ENCODE results near the gene BCOR.

BCOR gene

DNA sequence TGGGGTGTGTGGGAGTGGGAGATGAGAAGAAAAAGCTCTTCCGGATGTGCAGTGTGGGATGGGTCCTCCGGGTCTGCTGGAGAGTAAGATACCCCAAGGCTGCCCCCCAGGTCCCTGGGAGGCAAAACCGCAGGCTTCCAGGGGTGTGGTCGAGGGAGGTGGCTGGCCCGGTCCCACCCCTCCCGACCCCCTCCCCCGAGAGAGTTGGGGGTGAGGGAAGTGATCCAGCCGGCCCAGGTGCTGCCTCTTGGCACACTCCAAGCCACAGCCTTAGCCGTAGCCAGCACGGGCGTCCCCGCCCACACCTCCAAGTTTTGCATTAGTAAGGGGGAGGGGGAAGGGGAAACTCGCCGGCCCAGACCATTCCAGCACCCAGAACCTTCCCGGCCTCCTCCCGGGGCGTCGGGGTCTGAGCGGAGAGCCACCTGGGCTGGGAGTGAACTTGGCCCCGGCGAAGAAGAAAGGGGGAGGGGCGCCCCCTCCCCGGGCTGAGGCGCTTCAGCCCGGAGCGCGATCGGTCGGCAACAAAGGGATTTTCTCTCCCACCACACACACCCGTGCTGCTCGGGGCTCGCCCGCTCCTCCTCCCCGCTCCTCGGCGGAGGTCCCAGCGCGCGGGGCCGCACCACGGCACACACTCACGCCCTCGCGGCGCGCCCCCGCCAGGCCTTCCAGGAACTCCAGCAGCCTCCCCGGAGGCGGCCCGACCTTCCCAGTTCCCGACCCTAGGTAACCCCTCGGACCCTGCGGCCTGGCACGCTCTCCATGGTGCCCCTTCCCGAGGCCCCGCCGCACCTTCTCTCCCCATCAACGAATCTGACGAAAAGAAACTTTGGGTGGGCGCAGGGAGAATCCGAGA is 14.4 kb downstream of the BCOR start:
- DNase-seq, result no peak

DNA sequence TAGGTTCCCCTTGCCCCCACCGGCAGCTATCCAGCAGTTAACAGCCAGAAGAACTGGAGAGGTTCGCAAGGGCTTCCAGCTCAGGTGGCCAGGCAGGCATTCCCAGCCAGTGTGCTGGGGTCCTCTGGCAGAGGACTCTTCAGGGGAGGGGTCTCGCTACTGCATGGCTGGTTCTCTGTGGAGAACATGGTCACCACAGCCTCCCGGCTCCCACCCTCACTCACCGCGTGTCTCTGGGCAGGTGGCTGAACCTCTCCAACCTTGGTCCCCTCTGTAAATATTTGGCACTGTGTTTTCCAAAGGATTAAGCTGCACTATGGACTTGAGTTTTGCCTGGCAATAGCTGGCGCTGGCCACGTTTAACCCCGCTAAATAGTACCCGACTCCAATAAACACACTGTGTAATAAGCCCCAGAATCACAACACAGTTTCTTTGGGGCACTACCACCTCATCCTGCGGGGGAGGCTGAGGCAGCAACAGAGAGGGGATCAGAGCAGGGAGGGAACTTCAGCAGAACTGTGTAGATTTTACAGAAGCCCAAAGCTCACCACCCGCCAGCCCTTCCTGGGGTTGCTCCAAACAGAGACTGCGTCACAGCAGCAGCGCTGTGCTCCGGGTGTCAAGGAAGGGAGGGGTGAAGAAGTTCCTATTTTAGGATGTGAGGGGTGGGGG is 15.2 kb downstream of the BCOR start:
- DNase-seq, result no peak

DNA sequence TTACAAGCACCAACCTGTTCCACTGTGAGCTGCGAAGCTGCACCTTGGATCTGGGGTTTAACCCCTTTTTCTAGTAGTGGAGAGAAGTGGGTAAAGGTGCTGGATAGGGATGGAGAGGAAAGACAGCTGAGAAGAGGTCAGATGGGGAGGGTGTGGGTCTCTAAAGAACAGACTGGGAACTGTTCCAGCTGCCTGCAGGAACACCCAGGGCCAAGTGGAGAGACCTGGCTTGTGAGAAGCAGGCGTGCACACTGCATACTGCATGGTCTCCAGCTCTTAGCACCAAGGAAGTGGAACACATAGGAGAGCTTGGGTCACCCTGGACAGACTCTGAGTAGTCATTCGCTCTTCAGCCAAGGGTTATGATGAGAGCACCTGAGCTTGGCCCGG is 16.1 kb downstream of the BCOR start:
- no peak for DNase-seq

DNA sequence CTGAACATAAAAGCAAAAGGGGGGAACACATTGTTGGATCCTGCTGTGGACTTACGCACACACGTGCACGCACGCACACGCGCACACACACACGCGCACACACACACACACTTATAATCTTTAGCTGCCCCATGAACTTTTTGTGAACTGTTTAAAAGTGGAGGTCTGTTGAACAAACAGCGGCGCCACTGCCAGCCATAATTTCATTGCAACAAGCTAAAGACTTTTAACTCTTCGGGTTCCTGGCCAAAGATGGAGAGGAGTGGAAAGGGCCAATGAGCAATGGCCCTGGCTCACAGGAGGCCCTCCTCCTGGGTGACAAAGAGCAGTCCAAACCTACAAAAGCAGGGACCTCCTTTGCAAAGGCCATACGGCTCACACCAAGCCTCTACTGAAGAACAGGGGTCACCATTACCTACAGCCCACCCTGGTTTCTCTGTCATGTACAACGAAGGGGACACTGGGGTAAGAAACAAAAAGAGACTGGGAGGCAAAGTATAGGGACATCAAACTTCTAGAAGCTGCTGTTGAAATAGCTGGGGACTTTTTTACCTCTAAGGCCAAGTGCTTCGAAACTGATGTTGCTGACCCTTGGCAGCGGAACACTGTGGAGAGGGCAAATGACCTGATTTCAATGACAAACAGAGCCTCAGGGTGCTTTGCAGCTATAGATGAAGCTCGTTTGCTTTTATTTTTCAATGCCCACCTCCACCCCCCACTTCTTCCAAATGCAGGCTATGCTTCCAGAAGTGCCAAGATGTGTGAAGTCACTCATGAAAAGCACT is 16.7 kb downstream of the BCOR start:
- DNase-seq, result no peak

DNA sequence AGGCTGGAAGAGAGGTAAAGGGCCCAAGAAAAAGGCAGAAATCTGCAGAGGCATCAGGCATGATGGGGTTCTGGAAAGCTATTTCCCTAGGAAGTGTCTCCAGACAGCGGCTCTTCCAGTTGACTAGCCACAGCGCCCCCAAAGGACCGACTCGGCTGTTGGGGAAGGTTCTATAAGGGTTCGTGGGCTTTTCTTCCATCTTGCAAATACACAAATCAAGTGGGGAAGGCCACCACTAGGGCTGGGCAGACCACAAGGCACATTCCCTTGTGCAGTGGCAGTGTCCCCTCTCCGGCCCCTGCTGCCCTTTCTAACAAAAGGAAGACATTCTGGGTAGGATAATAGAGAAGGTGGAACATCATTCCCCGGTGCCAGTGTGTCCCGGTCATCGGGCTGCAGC is 18.2 kb downstream of the BCOR start:
- no peak for DNase-seq

DNA sequence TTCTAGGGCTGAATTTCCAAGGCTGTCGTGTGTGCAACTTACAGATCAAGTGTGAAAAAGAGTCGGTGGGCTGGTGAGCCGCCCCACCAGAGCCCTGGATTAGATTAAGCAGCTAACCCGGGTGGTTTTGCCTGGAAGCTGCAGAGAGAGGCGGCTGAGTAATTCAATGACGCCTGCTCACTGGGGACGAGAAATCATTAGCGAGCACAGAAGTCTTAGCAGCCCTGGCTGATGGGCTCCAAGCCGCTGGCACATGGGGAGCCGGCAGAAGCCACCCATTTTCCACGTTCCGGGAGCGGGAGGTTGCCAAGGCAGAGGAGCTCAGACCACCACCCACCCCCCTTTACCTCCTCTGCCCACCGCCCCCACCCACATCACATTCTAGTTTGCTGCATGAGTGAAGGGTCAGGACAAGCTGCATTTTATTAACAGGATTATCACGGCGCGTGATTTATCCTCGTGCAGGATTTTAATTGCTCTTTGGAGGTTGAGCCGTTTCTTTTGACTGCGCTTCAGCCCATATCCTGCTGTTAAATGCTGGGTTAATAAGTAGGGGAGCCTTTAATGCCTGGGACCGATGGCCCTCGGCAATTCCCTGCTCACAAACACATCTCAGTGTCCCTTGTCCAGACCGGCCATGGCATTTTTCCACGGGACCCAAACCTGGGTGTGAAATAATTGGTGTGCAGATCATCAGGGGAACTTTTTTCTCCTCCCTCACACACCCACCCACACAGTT is 19.1 kb downstream of the BCOR start:
- no peak for DNase-seq

DNA sequence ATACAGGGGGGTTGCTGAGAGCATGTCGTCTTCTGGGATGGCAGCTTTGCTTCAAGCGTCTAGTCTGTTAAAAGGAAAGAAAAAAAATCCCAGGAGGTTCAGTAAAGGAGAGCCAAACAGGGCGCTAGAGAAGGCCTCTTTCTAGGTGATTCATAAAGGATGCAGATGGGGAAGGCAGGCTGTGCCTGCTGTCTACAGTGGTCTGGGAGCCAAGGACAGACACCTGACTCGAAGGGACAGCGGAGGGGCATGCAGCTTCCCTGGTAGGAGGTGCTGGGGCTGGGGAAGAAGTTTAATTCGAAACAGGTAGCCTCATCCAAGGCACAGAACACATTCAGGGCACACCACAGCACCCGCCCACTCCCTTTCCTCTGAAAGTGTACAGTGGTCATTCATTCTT is 19.9 kb downstream of the BCOR start:
- DNase-seq, result no peak

DNA sequence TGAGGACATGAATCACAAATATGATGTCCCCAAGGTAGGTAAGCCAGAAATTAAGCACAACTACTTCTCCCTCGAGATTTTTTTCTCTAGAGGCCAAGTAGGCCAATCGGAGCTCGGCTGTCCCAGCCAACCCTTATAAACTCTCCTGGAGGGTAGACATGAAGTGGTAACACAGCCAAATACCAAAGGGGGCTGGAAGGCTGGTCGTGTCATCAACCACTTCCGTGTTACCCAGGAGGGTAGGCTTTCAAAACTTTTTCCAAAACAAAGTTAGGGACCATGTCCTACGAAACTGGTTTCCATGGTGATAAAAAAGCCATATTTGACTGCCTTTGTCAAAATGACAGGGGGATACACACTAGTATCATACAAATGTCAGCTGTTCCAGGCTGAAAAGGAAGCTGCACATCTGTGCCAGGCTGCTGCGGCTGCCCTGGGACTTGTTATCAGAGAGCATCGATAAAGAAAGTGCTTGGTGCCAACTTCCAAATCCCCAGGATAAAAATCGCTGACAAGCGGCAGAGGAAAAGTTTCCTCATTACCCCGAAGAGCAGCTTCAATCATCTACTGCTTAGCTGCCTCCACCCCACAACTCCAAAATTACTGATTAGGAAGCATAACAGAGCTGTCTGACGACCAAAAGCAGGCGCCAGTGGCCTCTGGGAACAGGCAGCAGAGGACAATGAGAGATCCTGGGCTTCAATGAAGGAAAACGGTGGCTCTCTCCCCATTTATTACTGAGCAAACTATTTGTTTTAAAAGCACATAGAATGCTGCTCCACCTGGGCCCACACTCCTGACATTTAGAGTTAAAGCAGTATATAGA is 20.8 kb downstream of the BCOR start:
- DNase-seq, result no peak

DNA sequence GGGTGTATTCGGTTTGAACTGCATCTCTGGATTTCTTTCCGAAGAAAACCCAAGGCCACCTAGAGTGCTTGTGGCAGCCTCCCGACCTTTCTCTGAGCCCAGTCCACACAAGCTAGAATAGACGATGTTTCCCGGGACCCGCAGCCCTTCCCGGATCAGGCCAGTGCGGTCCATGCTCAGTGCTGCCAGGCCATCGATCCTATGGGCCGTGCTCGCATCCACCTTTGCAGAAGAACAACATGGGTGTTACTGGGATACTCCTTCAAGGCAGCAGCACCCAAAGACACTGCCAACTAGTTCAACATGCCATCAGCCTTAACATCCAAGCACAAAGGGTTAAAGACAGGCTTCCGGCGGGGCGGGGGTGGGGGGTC is 22.8 kb downstream of the BCOR start:
- no peak for DNase-seq

DNA sequence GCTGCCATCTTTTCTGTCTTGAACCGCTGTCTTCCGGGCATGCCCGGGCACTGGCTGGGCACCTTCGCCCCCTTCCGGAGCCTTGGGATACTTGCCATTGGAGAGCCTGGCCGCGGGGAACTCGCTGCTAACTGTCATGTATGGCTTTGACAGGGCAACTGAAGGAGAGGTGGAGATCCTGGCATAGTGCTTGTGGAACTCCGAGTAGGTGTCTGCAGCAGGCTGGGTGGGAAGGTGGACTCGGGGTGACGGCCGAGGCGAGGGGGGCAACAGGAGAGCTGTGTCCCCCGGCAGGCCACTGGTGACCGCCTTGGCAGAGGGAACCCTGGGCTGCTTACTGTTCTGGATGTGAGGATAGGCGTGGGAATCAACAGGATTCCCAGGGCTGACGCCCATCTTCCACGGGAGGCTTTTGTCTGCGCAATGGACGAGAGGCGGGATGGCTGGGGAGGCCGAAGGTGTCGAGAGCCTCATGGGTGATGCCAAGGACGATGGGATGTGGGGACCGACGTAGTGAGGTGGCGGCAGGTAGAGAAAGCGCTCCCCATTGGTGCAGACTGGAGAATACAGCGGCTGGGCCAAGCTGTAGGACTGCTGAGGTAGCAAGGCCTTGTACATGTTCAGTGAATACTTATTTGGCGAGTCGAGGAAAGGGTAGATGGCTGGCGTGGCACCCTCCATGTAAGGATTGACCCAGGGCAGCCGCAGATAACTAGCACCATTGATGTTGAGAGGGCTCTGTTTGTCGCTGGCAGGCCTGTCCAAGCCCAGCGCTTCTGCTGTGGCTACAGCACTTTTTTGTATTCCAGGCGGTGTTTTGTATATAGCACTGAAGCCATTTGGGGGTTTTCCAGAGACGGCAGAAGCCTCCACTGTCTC is 23.4 kb downstream of the BCOR start:
- DNase-seq, result no peak

DNA sequence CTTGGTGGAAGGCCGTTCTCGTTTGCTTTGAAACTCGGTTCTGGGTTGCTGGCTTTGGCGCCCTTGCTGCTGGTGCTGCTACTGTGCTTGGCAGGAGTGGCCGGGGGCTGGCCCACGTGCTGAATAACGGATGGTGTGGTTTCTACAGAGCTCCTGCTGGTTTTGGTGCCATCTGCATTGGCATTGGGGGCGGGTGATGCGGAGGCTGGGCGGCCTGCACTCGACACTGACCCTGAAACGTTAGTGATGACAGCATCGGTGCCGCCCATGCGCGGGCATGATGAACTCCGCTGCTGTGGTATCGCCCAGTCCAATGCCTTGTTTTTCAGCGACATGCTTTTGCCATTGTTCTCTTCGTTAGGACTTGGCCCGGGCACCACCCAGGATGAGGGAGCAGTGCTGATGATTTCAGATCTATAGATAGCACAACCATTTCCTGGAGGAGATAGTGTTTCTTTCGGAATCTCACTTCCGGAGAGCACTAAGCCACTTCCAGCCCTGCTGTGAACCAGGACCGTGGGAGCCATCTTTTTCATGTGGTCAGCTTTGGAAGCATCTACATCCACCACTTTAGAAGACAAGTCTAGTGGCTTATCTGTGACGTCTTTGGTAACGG is 24.2 kb downstream of the BCOR start:
- no peak for DNase-seq

DNA sequence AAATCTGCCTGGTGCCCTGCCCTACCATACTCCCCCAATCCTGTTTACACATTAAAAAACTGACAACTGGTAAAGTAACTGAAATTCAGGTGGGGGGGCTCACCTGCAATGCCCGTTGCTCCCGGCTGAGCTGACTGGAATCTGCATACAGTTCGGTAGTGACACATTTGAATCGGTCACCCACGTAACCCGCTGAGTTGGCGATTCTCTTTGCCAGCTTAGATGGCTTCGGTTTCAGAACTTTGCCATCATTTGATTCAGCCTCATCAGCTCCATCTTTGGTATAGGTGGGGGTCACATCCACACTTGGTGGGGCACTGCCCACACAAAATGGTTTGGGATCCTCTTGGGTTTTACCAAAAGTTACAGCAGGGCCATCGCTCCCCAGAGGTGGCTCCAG is 25.5 kb downstream of the BCOR start:
- no peak for DNase-seq

DNA sequence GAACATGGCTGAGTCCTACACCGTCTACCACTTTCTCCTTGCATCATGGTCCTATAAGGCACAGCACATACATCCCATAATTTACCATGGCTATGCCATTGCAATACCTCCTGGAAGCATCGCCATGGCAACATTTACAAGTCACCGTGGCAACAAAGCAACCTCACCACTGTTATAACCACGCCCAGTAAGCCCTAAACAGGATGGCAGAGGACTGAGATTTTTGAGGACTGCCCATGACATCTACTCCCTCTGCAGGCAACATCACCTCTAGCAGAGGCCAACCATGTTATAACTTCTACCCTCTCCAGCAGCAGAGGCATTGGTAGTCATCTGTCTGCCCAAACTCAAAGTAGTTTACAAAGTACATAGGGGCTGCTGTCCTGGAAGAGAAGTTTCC is 29.7 kb downstream of the BCOR start:
- no peak for DNase-seq

DNA sequence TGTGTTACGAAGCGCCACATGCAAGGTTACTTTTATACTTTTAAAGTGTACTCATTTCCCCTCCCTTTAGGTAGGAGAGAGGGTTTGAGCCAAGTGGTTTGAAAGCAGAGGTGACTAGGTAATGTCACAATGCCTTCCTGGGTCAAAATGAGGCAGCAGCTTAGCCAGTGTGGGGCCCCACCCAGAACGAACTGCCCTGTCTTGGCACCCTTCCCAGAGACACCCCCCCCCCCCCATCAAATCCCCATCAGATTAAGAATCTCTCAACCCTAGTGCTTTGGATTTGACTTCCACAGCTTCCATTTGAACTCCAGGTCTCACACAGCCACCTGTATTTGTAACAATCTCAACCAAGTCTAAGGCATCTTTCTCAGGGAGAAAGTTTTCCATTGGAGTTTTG is 31.1 kb downstream of the BCOR start:
- DNase-seq, result no peak

DNA sequence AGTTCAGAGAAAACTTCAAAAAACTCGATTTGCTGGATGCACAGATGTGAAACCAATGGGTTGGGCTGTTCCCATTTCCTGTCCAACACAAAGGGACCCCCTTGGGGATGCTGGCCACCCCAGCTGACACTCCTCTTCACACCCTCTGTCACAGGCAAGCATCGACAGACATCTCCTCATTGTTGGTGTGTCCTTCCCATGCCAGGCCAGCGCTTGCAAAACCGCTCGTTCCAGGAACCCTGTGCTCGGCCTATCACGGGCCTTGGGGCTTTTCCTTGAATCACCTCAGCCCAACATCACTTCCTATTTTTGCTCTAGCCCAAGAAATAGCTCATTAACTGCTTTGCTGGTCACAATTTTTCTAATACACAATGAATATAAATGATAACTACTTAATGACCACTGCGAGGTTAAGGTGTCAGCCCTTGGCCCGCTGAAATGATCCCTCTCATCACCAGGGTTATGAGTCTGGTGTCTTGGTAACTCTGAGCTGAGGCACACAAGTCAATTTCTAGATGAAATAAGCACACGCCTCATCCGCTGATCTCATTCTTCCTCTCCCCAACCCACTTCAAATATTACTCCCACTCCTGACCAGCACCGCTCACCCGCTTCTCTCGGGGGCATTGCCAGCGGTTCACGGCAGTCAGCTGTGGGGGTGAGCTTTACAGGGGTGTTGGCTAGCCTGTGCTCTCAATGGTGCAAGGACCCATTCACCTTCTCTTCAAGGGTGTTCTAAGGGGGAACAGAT is 32.3 kb downstream of the BCOR start:
- DNase-seq, result no peak

DNA sequence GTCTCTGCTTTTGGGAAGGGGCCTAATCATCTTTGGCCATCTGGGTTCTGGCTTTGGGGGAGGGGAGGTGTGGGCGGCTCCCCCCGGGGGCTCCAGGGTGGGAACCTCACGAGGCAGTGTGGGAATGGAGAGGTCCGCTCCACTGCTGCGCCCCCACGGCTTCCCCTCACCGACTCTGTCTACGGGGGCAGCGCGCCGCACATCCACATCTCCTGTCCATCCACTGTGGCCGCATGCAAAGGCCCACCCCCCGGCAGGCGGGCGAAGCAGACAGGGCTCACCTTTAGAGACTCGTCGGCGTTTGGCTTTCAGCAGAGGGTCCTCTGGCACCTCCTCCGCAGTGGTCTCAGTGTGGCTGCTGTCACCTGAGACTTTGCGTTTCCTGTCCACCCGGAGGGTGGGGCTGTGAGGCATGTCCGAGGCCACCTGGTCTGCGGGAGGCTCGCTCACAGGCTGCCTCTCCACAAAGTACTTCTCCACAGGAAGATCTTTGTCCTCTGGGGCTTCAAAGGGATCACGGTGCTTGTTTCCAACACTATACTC is 33.6 kb downstream of the BCOR start:
- DNase-seq, result no peak

DNA sequence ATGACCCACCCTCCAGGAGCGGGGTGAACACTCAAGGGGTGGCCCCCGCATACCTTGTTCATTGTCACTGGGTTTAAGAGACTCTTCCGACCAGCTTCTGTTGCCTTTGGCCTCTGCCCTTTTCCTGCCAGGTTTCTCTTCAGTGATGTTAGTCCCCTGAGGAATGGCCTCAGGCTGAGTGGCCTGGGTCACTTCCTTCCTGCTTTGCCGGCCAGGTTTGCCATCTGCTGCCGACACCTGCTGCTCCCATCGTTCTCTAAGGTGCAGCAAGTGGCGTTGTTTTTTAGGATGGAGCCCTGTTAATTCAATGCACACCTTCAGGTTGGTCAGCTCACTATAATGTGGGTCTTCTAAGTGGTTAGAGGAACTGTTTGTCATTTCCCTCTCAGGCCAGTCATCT is 34.2 kb downstream of the BCOR start:
- DNase-seq, result no peak

DNA sequence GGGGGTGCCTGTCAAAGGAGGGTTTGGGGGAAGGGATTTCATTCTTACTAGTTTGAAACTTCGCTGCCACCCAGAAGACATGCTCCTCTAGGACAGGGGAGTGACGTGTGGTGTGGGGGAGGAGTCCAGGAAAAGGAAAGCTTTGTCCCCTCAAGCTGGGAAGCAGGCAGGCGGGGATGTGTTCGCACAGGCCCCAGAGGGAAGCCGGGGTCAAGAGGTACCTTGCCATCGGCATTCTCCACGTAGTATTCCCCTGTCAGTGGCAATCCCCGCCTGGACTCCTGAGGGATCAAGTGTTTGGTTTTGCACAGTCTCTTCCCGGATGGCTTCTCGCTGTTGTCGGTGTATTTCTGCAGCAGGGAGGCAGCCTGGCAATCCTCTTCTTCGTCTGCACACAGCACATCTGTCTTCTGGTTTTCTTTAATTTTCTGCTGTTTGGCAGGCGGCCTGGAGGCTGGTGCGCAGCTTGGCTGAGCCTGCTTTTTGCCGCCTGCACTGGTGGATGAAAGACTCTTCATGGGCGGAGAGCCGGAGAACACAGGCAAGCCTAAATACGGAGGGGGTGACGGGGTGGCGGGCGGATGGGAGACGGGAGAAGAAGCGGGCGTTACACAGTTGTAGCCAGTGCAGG is 35.1 kb downstream of the BCOR start:
- no peak for DNase-seq

DNA sequence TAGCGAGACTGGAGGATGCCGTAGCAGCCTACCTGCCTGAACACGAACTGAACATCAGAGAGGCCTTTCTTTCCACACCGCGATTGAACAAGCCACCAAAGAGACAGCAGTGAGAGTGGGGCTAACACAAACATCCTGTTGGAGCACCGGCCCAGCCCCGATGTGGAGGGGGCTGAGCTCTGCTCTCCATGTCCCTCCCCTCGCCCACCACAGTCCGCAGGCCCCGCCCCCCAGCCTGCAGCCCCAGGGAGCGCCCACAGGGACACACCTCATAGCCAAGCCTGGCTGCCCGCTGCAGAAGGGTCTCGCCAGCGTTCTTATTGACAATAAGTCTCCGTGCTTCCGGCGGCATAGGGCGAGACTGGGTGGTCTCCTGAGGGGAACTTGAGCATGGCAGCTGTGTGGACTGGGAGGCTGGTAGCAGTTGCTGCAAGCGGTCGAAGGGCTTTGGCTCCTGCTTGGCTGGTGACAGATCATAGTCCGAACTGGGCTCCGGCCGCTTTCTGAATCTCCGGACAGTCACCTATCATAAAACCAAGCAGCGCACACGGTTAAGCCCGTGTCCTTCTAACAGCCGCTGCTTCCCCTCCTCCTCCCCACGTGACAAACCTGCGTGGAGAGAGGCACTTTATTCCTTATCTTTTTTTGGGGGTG is 35.8 kb downstream of the BCOR start:
- DNase-seq, result no peak
